ENCODE data around the gene CEBPE.

Gene CEBPE

GRCh38 chr14:23101213-23101970 is 17.7 kb downstream of the CEBPE start:
- no peaks in the 10 kb centered on the region for H3K79me2 ChIP-seq (ENCODE audit: insufficient read depth, low read length)
- peaks cover 29% of the 10 kb centered on the region for H3K36me3 ChIP-seq (ENCODE audit: insufficient read depth, low read length)
- no peak overlapping the region for H3K4me2 ChIP-seq (ENCODE audit: low read length)
- H3K27ac ChIP-seq (ENCODE audit: low read depth, low read length, poor library complexity, severe bottlenecking) = no peak overlapping the region
- no peaks in the 10 kb centered on the region for H3K9me2 ChIP-seq (ENCODE audit: low read depth, low read length)
- no peak overlapping the region for H3K9ac ChIP-seq (ENCODE audit: low read length)
- H3K9me3 ChIP-seq (ENCODE audit: low read length) = no peaks in the 10 kb centered on the region
- H3K4me1 ChIP-seq (ENCODE audit: insufficient read depth, low read length, severe bottlenecking) = peaks cover 5% of the 10 kb centered on the region
- no peak overlapping the region for H3K4me3 ChIP-seq (ENCODE audit: low read depth, low read length, poor library complexity, severe bottlenecking)
- H3F3A ChIP-seq (ENCODE audit: insufficient read depth, low read length) = no peaks in the 10 kb centered on the region
- TF ChIP-seq EZH2 (IDR thresholded peaks at IDR 0.05; ENCODE audit: borderline replicate concordance, low read length) = no peak
- no peak for TF ChIP-seq CTCF (IDR thresholded peaks at IDR 0.05; ENCODE audit: low read length)
- no peak overlapping the region for H2AFZ ChIP-seq (ENCODE audit: low read length)
- H3K27me3 ChIP-seq (ENCODE audit: insufficient read depth, low read length) = no peaks in the 10 kb centered on the region
- H4K20me1 ChIP-seq (ENCODE audit: insufficient read depth, low read length) = no peaks in the 10 kb centered on the region

GRCh38 chr14:23099212-23099861 is 19.7 kb downstream of the CEBPE start:
- Histone ChIP-seq H3K4me2 (ENCODE audit: low read length) (no peak overlapping the region), H3K9me3 (ENCODE audit: low read length) (no peaks in the 10 kb centered on the region), H3K27ac (ENCODE audit: low read depth, low read length, poor library complexity, severe bottlenecking) (no peak overlapping the region), H3K27me3 (ENCODE audit: insufficient read depth, low read length) (no peaks in the 10 kb centered on the region), H3K79me2 (ENCODE audit: insufficient read depth, low read length) (peaks cover 6% of the 10 kb centered on the region), H3K4me1 (ENCODE audit: insufficient read depth, low read length, severe bottlenecking) (peaks cover 12% of the 10 kb centered on the region), H3K36me3 (ENCODE audit: insufficient read depth, low read length) (peaks cover 29% of the 10 kb centered on the region), H3F3A (ENCODE audit: insufficient read depth, low read length) (no peaks in the 10 kb centered on the region), H2AFZ (ENCODE audit: low read length) (no peak overlapping the region), H3K9me2 (ENCODE audit: low read depth, low read length) (no peaks in the 10 kb centered on the region), H4K20me1 (ENCODE audit: insufficient read depth, low read length) (no peaks in the 10 kb centered on the region), H3K9ac (ENCODE audit: low read length) (no peak overlapping the region), H3K4me3 (ENCODE audit: low read depth, low read length, poor library complexity, severe bottlenecking) (no peak overlapping the region)
- TF ChIP-seq EZH2 (IDR thresholded peaks at IDR 0.05; ENCODE audit: borderline replicate concordance, low read length) = no peak
- no peak for TF ChIP-seq CTCF (IDR thresholded peaks at IDR 0.05; ENCODE audit: low read length)

GRCh38 chr14:23097786-23098185 is 21.3 kb downstream of the CEBPE start:
- no peaks in the 10 kb centered on the region for H3K9me2 ChIP-seq (ENCODE audit: low read depth, low read length)
- no peaks in the 10 kb centered on the region for H4K20me1 ChIP-seq (ENCODE audit: insufficient read depth, low read length)
- H3K27me3 ChIP-seq (ENCODE audit: insufficient read depth, low read length) = no peaks in the 10 kb centered on the region
- no peak overlapping the region for H2AFZ ChIP-seq (ENCODE audit: low read length)
- no peak overlapping the region for H3K4me2 ChIP-seq (ENCODE audit: low read length)
- no peaks in the 10 kb centered on the region for H3F3A ChIP-seq (ENCODE audit: insufficient read depth, low read length)
- H3K36me3 ChIP-seq (ENCODE audit: insufficient read depth, low read length) = peaks cover 35% of the 10 kb centered on the region
- H3K27ac ChIP-seq (ENCODE audit: low read depth, low read length, poor library complexity, severe bottlenecking) = no peak overlapping the region
- peaks cover 25% of the 10 kb centered on the region for H3K4me1 ChIP-seq (ENCODE audit: insufficient read depth, low read length, severe bottlenecking)
- H3K9ac ChIP-seq (ENCODE audit: low read length) = no peak overlapping the region
- no peak for TF ChIP-seq EZH2 (IDR thresholded peaks at IDR 0.05; ENCODE audit: borderline replicate concordance, low read length)
- TF ChIP-seq CTCF (IDR thresholded peaks at IDR 0.05; ENCODE audit: low read length) = no peak
- H3K4me3 ChIP-seq (ENCODE audit: low read depth, low read length, poor library complexity, severe bottlenecking) = no peak overlapping the region
- no peaks in the 10 kb centered on the region for H3K9me3 ChIP-seq (ENCODE audit: low read length)
- peaks cover 21% of the 10 kb centered on the region for H3K79me2 ChIP-seq (ENCODE audit: insufficient read depth, low read length)

Data from OCI-LY1 (cell line).